ENCODE measurements around the gene SYNDIG1L. TPM values are rescaled to one million over a fixed set of nuclear protein-coding genes. Genes with fewer than 3 reads are reported as not detected.

SYNDIG1L gene
- total and polyA plus RNA-seq, 9 of the 15 experiments (the other 6 are each of a cell fraction or from before 2014, with no cell fraction given) = not detected

- TF ChIP-seq TRIM25 (IDR thresholded peaks at IDR 0.05; ENCODE audit: borderline replicate concordance) = no peak
- TF ChIP-seq FOS (IDR thresholded peaks at IDR 0.05; ENCODE audit: extremely low read depth, insufficient read length) = no peak
- no peak for TF ChIP-seq ZNF830 (CRISPR knock-in tag; IDR thresholded peaks at IDR 0.05)
- no peak for TF ChIP-seq PYGO2 (tag; IDR thresholded peaks at IDR 0.05)
- no peak for TF ChIP-seq XRCC3 (IDR thresholded peaks at IDR 0.05)
- no peak for TF ChIP-seq MLX (CRISPR knock-in tag; conservative IDR thresholded peaks at IDR 0.05)
- TF ChIP-seq ARID3B (CRISPR knock-in tag; IDR thresholded peaks at IDR 0.05; ENCODE audit: borderline replicate concordance) = no peak
- no peak for TF ChIP-seq HMBOX1 (IDR thresholded peaks at IDR 0.05)
- no peak for TF ChIP-seq CREB3L1 (IDR thresholded peaks at IDR 0.05; ENCODE audit: borderline replicate concordance, low read depth)
- no peak for TF ChIP-seq TAL1 (IDR thresholded peaks at IDR 0.05)
- no peak for TF ChIP-seq ZFP36 (IDR thresholded peaks at IDR 0.05; ENCODE audit: low read depth, low read length, partially characterized antibody)
Measured at GRCh38 chr14:74459976-74460375, 34.0 kb upstream of the SYNDIG1L start (continued).

All from K562 (cell line).